OCI-LY7 (cell line): Measurements from ENCODE around the gene AAK1. TPM values are rescaled to one million over a fixed set of nuclear protein-coding genes. Genes with fewer than 3 reads are reported as not detected.

Experiments used
- BruUV-seq: library from RNA; stranded (reverse); fragments of 400-500 nt; replicated peaks from 2 replicates; lab custom pipeline; 2021; lab: Mats Ljungman, UMichigan
- CTCF ChIA-PET: fragments of 300-600 bp; sonication (Branson Sonifier 250); formaldehyde crosslinking; loops from one replicate; lab custom pipeline; 2022; ENCODE audit warnings: antibody characterized with exemption; ENCODE audit not compliant: unreplicated experiment; lab: Charles Lee
- POLR2A ChIA-PET: fragments of 300-600 bp; sonication (Branson Sonifier 250); formaldehyde crosslinking; loops from one replicate; lab custom pipeline; 2022; ENCODE audit warnings: antibody characterized with exemption; lab: Charles Lee
- DNase-seq: peaks from one replicate; pipeline ENCODE4 v3.0.0-alpha.2; 2015; ENCODE audit warnings: low spot score
- H2AFZ ChIP-seq: fragments of 200-600 bp; sonication (generic), shearing (Covaris generic); 2 replicates; pipeline ENCODE4 v1.6.1; 2014; ENCODE audit warnings: mild to moderate bottlenecking, antibody characterized with exemption, low read length, moderate library complexity
- H3K27ac ChIP-seq: fragments of 200-600 bp; sonication (generic); 2 replicates; pipeline ENCODE4 v1.5.1; 2014; ENCODE audit warnings: mixed run types, low read depth, mild to moderate bottlenecking, moderate library complexity, low read length, inconsistent platforms; ENCODE audit not compliant: poor library complexity, severe bottlenecking
- H3K36me3 ChIP-seq: fragments of 200-600 bp; sonication (generic); 2 replicates; pipeline ENCODE4 v1.6.1; 2014; ENCODE audit warnings: mild to moderate bottlenecking, antibody characterized with exemption, low read length, moderate library complexity, mixed read lengths; ENCODE audit not compliant: insufficient read depth
- H3K4me1 ChIP-seq: fragments of 200-600 bp; sonication (generic); 2 replicates; pipeline ENCODE4 v1.5.1; 2014; ENCODE audit warnings: mild to moderate bottlenecking, low read length; ENCODE audit not compliant: insufficient read depth, poor library complexity, severe bottlenecking
- H3K4me2 ChIP-seq: fragments of 200-600 bp; sonication (generic); 2 replicates; pipeline ENCODE4 v1.6.1; 2014; ENCODE audit warnings: mild to moderate bottlenecking, low read length
- H3K4me3 ChIP-seq: fragments of 200-600 bp; sonication (generic); 2 replicates; pipeline ENCODE4 v1.5.1; 2014; ENCODE audit warnings: mild to moderate bottlenecking, low read depth, low read length; ENCODE audit not compliant: poor library complexity, severe bottlenecking
- H3K79me2 ChIP-seq: fragments of 200-600 bp; sonication (generic); 2 replicates; pipeline ENCODE4 v1.6.1; 2016; ENCODE audit warnings: low read depth, mild to moderate bottlenecking, low read length, moderate library complexity, mixed read lengths; ENCODE audit not compliant: insufficient read depth
- H3K9me2 ChIP-seq: fragments of 200-600 bp; sonication (generic); 2 replicates; pipeline ENCODE4 v1.6.1; 2016; ENCODE audit warnings: mild to moderate bottlenecking, low read length, mixed read lengths; ENCODE audit not compliant: insufficient read depth
- H3K9me3 ChIP-seq: fragments of 200-600 bp; sonication (generic); 2 replicates; pipeline ENCODE4 v1.6.1; 2014; ENCODE audit warnings: mild to moderate bottlenecking, mixed run types, low read length, mixed read lengths
- H4K20me1 ChIP-seq: fragments of 200-600 bp; sonication (generic); 2 replicates; pipeline ENCODE4 v1.6.1; 2014; ENCODE audit warnings: mild to moderate bottlenecking, antibody characterized with exemption, low read length, moderate library complexity, mixed read lengths; ENCODE audit not compliant: insufficient read depth
- EZH2phosphoT487 ChIP-seq: fragments of 200-600 bp; sonication (generic); IDR thresholded peaks from 2 replicates; pipeline ENCODE4 v1.6.1; 2018; ENCODE audit warnings: low read depth, borderline replicate concordance, mild to moderate bottlenecking, mixed run types, antibody characterized with exemption, low read length, moderate library complexity, mixed read lengths
- intact Hi-C: fragments of 100-400 bp; cut with micrococcal nuclease; formaldehyde crosslinking; loops from one replicate; pipeline ENCODE4 v1.10.0; 2022; ENCODE audit not compliant: unreplicated experiment
- total RNA-seq, 2 experiments: library from RNA; depleted of rRNA in 1 of 2; stranded (reverse); fragments of >200 nt in 1 of 2; shearing (Covaris generic) in 1 of 2; gene quantifications; 2 replicates each; pipeline ENCODE4 v1.2.3, GENCODE V29; 2014 to 2022
- TF ChIP-seq, protein P1 (sequence below): fragments of 200-600 bp; sonication (generic); conservative IDR thresholded peaks from 2 replicates; pipeline ENCODE4 v1.5.1; 2014; ENCODE audit warnings: mild to moderate bottlenecking, antibody characterized with exemption, low read length, moderate library complexity, mixed read lengths

AAK1 gene
- total RNA-seq, 2 experiments from 2014 or later = 8.3 to 8.5 TPM

DNA sequence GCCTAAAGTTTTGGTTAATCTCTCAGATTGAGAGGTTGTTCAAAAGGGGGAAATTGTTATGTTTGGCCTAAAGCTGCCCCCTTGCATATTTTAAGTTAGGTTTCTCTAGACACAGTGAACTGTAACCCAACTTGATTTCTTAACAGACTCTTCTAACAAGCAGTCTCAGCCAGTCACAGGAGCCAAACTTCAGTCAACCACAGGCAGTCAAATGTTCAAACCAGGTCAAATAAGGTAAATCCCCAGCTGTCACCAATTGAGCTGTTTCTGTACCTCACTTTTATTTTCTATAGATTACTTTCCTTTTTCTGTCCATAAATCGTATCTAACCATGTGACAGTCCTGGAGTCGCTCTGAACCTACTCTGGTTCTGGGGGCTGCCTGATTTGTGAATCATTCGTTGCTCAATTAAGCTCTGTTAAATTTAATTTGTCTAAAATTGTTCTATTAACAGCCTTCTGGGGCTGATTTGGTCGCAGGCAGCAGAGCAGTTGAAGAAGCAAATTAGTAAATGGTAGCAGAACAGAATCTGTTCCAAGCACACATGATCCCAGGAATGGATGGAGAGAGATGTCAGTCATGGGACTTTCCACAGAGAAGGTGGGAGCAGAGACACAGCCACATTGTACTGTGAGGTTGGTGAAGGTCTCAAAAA is 189.9 kb downstream of the AAK1 start:
- no TSS peak for BruUV-seq
- Histone ChIP-seq H2AFZ (no peak overlapping the region), H3K79me2 (no peaks in the 10 kb centered on the region), H3K4me3 (no peak overlapping the region), H3K27ac (no peak overlapping the region), H4K20me1 (no peaks in the 10 kb centered on the region), H3K9me3 (no peaks in the 10 kb centered on the region), H3K4me2 (no peak overlapping the region), H3K36me3 (no peaks in the 10 kb centered on the region), H3K9me2 (no peaks in the 10 kb centered on the region), H3K4me1 (no peaks in the 10 kb centered on the region)
- ChIA-PET POLR2A (no interaction called here), CTCF (interaction anchor here (0.6 kb wide), 1 partner anchor 968 kb away, joined by 3 read pairs; no protein-coding TSS in a partner anchor)
- intact Hi-C loops = no loop called here
- no peak for DNase-seq
- TF ChIP-seq EZH2phosphoT487 = no peak
- TF ChIP-seq, protein P1, sequence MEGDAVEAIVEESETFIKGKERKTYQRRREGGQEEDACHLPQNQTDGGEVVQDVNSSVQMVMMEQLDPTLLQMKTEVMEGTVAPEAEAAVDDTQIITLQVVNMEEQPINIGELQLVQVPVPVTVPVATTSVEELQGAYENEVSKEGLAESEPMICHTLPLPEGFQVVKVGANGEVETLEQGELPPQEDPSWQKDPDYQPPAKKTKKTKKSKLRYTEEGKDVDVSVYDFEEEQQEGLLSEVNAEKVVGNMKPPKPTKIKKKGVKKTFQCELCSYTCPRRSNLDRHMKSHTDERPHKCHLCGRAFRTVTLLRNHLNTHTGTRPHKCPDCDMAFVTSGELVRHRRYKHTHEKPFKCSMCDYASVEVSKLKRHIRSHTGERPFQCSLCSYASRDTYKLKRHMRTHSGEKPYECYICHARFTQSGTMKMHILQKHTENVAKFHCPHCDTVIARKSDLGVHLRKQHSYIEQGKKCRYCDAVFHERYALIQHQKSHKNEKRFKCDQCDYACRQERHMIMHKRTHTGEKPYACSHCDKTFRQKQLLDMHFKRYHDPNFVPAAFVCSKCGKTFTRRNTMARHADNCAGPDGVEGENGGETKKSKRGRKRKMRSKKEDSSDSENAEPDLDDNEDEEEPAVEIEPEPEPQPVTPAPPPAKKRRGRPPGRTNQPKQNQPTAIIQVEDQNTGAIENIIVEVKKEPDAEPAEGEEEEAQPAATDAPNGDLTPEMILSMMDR = no peak

DNA sequence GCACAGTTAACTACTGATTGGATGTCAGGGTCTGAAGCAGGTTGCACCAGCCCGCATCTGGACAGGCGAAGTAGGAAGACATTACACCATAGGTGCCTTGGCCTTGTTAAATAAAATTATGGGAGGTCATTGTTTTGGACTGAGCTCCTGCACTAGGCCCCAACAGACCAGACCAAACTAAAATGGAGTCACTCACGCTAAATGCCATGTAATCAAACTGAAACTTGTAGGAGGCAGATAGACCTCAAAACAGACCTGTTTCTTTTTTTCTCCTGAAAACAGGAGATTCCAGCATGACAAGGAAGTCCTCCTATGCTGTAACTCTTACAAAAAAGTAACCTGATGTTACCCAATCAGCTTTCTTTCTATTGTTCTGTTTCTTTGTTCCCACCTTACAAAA is 190.9 kb downstream of the AAK1 start:
- intact Hi-C loops = no loop called here
- BruUV-seq = no TSS peak
- H3K36me3 ChIP-seq = no peaks in the 10 kb centered on the region

More for the DNA sequence above, 190.9 kb downstream of the AAK1 start:
- ChIA-PET POLR2A (interaction anchor here (0.6 kb wide), 1 partner anchor 42 kb away, joined by 3 read pairs; no protein-coding TSS in a partner anchor), CTCF (no interaction called here)
- Histone ChIP-seq H3K79me2 (no peaks in the 10 kb centered on the region), H4K20me1 (no peaks in the 10 kb centered on the region), H3K27ac (no peak overlapping the region), H2AFZ (no peak overlapping the region), H3K4me2 (no peak overlapping the region), H3K9me2 (no peaks in the 10 kb centered on the region), H3K9me3 (no peaks in the 10 kb centered on the region), H3K4me3 (no peak overlapping the region), H3K4me1 (no peaks in the 10 kb centered on the region)
- no peak for DNase-seq
- no peak for TF ChIP-seq EZH2phosphoT487
- TF ChIP-seq, protein P1 = no peak
